HG03280 (cell line): ENCODE measurements around the gene NDUFAF8.

Experiments used
- ATAC-seq: cut with Tn5 transposase; IDR thresholded peaks from one replicate; pipeline ENCODE4 v1.9.1; 2021; ENCODE audit warnings: mild to moderate bottlenecking, moderate library complexity; ENCODE audit not compliant: unreplicated experiment

NDUFAF8 gene

DNA sequence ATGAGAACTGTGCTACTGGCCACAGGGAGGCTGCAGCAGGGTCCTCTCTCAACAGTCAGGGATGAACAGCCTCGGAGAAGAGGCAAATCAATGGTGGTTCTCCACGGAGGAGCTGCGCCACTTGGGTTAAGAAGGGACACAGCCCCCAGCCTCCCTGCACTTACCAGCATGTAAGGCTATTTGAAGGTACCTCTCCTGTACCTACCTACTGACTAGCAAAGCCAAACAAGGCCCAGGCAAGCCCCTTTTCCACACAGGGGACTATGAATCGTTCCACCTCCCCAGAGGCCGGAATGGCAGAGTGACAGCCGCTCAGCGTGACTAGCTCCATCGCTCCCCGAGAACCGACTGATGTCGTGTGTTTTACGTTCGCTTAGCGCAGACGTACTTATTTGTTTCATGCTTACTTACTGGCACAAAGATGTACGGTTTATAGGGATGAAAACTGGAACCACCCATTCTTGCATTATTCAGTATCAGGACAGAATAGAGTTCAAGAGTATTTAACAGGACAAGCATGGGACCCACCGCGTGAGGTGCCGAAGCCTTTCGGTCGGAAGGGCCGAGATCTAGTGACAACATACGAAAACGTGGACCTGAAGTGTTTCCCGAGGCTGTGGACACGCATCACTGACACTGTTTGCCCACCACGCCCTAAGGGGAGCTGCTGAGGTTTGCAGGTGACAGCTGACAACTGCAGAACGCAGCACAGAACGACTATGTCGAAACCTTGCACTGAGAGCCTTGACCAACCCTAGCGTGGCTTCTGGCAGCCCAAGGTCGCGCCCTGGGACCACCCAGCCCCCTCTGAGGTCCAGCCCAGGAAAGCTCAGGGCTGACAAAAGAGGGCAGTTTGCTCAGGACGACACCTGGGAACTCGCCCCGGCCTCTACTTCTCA, 1.3 kb upstream of the NDUFAF8 start:
- no peak for ATAC-seq

DNA sequence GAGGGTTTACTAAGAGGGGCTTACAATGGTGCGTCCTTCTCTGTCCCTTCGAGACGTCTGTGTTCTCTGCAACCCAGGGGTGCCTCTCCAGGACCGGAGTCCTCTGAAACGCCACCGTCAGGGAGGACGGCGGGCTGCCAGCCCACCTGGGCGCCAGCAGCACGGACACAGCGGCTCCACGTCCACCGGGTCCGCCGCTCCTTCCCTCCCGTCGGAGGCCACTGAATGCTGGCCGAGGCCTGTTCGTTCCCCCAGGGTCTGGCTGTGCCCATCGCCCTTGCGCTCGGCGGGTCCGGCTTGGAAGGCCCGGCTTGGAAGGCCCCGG, 666 bp upstream of the NDUFAF8 start:
- ATAC-seq = no peak

DNA sequence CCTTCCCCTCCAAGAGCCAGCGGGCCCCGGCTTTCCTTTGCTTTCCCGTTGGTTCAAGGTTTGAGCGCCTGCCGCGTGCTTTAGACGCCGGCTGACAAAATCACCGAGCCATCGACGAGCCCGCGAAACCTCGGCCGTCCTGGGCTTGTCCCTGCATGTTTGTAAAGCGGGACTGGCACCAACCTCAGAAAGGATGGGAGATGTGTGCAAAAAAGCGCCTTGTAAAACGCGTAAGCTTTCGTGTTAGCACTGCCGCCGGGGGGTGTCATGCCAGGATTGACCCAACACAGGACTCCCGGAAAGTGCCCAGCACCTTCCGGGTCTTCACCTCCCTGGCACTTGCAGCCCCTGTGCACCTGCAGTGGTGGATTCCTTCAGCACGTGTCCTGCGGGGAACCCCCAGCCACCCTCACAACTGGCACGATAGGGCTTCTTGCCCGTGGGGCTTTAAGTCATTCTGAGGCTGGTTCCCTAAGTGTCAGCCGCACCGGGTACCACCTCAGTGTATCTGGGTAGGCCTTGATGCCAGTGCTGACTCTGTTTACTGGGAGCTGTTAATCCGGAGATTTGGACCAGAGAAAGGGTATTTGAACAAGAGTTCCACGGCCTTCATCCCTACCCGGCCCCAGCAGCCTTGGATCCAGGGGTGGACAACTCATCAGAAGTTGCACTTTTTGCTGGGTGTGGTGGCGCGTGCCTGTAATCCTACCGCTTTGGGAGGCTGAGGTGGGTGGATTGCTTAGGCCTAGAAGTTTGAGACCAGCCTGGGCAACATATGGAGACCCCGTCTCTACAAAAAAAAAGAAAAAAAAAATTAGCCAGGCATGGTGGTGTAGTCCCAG, 817 bp downstream of the NDUFAF8 start:
- ATAC-seq = no peak

DNA sequence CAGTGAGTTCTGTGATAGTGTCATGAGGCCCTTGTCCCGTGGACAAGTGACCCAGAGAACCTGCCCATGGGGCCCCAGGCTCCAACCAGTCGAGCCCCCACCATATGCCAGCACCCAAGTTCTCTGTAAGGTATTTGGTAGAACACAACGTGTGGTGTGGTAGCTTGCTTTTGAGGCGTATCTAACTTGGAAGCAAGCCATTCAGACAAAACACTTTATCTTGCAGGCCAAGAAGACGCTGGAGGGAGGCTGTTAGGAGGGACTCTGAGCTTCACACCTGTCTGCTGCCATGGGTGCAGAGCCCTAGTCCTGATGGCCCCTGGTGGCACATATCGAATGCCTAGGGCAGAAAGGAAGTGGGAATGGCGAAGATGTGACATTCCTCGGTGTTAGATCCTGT, 1.6 kb downstream of the NDUFAF8 start:
- no peak for ATAC-seq

DNA sequence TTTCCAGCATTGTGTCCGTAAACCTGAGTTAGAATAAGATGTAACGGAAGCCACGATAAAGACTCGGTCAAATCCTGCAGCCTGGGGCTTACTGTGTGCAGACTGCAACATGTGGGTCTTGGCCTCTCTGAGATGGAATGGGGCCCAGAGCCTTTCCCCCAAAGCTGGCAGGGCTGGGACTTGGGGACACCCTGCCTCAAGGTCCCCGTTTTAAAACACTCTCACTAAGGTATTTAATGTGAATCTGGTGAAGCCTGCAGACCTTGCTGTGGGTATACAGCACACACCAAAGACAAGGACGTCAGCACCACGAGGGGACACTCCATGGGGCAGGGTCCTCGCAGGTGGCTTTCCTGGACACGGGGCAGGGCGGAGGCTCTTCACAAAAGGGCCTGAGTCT, 2.1 kb downstream of the NDUFAF8 start:
- ATAC-seq = no peak

DNA sequence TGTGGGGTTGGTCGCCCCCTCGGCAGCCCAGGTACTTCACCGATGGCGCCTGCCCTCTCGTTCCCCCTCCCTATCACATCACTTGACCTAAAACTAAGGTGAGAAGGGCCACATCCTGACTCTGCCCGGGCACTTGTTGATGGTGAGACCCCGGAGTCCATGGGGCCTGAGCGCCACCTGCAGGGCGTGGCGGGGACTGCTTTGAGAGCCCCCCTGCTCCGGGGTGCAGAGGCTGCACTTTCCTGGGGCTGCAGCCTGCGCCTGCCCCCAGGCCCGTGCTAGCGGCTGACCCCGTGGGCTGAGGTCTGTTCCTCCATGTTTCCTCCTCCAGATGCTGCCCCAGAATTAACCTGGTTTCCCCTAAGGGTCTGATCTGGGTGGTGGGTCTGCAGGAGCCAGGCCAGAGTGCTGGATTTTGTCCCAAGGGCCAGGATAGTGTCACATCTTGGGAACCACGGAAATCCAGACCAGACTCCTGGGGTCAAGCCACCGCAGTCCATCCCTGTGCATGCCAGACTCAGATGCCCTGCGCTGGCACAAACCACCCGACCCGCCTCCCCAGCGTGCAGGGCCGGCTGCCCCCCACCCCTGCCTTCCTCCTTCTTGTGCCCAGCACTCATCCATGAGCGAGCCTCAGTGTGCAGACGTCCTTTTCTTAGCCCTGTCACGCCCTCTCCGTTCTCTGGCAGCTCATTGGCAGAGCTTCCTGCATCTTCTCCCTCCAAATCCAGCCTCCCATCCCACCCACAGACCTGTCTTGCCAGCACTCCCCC, 2.7 kb downstream of the NDUFAF8 start:
- no peak for ATAC-seq

DNA sequence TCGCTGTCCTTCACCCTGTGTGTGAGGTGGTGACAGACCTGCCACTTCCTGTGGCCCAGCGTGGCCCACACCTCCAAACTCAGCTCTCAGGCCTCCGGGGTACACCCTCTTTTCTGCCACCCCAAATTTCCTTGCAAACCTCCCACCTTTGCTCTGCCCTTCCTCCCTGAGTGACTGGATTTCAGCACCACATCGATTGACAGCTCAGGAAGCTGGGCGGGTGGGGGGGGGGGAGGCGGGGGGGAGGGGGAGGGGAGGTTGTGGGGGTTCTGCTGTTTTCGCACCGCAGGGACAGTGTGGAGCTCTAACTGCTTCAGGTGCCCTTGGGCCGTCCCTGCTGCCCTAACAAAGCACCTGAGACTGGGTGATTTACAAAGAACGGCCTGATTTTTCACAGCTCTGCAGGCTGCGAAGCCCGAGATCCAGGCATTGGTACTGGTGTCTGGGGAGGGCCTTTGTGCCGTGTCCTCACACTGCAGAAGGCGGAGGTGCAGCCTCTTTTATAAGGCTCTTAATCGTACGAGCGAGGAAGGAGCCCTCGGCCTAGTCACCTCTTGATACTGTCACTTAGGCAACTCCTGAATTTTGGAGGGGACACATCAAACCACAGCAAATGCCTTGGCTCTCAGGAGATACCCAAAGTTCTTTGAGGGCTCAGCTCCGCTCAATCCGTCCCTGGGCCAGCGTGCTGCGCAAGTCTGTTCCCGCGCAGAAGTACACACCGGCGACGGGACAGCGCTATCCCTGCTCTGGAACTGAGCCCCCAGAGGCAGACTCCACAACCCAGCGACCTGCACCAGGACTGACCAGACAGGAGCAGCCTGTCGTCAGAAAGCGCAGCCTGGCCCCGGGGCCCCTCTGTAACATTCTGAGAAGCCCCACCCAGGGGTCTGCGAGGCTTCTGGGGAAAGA, 3.6 kb downstream of the NDUFAF8 start:
- ATAC-seq = no peak

DNA sequence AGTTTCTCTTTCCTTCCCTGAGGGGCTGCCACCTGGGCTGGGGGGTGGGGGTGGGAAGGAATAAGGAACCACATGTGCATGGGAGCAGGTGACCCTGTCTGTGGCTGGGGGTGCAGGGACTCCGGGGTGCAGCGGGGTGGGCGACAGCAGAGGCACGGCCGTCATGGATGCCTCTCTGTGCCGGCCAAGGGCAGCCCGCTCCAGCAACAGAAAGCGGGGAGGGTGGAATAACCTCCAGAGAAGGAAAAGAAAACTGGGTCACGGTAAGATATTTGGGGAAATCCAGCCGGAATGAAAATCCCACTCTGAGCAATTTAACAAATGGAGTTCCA, 4.2 kb downstream of the NDUFAF8 start:
- ATAC-seq = no peak

DNA sequence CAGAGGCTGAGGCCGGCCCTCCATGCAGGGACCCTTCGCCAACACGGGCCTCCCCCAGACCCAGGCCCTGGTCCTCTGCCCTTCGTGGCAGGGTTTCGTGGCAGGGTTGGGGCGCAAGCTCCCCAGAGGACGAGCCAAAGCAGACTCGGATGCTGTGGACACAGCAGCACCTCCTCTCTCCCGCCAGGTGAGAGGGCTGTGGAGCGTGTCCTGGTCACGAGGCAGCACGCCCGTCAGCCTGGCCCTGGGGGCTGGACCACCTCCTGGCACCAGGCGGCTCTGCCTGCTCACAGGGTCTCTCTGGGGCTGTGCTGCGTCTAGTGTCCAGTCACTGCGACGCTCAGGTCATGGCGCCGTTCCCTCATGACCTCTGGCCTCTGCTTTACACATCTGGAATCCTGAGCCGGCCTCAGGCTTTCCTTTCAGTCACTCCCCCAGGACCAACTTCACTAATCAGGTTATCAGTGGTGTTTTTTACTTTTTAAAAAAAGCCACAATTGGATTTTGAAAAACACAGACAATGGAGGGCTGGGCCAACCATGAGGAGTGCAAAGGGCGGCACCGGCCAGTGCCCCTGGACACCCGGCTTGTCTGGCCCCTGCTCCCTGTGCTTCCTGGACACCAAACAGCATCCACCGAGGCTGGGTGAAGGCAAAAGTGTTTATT, 5.4 kb downstream of the NDUFAF8 start:
- no peak for ATAC-seq

DNA sequence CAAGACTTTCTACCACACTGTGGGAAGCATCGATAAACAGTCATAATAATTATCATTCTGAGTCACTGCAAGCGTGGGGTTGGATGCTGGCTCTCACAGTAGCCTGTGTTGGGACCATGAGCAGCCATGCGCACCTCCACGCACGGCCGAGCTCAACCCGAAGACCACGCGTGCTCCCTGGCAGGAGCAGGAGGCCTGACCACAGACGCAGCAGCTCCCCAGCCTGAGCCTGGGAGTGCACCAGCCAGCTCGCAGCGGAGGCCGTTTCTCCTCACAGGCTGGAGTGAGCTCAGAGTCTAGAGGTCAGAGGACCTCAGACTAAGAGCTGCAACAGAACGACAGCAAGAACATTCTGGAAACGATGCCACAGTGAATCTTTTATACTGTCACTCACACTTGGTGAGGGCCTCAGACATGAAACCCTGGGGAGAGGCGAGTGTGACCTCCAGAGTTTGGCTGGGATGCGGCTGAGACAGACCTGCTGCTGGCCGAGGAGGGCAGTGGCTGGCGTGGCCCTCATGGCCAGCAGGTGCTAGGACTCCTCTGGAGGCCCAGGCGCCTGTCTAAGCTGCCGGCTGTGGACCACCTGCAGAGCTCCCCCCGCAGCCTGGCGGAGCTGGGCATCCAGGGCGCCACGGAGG, 6.0 kb downstream of the NDUFAF8 start:
- no peak for ATAC-seq

DNA sequence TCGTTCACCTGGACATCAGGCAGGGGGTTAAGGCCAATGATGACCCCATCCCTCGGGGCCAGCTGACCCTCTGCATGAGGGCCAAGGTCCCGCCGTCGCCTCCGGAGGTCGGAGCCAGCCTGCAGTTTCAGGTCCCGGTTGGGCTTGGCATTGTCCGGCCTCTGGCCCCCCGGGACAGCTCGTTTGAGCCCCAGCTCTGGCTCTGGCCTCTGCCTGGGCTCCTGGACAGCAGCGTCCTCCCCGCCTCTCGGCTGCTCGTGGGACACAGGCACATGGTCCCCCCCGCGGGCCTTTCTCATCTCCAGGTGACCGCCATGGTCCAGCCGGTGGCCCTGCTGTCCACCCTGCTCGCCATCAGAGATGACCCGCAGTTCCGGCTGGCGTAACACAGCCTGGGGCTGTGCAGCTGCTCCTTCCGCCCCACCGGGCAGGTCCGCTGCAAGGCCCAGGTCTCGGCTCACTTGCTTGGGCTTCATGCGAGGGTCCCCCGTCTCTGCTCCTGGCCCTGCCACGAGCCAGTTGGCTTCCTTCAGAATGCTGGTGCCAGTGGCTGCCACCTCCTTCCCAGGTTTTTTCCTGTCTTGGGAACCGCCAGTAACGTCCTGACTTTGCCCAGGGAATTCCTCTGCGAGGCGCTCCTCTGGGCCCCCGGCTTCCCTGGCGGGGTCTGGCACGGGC, 6.7 kb downstream of the NDUFAF8 start:
- no peak for ATAC-seq

DNA sequence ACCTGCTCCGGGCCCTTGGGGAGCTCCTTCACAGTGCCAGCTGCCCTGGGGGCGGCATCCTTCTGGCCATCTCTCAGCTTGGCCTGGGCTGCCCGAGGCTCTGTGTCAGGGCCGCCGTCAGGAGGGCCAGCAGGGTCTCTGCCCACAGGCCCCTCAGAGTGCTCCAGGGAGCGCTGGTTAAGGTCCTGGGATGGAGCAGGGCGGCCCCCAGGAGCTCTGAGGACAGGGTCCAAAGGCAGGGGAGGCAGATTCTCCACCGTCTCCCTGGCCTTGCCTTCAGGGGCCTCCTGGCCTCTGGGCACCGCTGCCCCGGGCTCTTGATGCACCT, 7.2 kb downstream of the NDUFAF8 start:
- no peak for ATAC-seq

DNA sequence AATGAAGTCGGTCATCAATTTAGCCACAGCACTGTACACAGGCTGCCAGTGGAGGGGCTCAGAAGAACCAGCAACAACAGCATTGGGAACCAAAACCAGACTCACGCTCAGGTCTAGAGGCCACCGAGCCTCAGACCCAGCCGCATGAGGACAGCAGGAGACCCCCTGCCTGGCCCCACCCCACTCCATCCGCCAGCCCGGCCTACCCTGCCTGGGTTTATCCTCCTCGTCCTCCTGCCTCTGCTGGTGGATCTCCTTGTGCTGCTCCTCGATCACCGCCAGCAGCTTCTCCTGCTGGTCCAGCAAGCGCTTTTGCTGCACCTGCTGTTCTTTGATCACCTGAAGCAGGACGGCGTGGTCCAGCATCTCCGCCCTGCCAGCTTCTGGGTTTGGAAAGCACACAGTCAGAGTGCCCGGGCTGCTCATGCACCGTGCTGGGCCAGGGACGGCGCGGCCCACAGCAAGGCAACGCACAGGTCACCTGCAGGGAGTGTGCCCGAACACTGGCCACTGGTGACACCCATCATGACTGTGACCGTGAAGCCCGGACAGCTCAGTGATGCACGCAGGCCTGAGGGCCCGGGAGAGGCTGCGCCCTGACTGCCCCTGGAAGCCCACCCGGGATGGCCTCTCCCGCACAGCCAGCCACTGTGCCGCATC, 7.7 kb downstream of the NDUFAF8 start:
- no peak for ATAC-seq

DNA sequence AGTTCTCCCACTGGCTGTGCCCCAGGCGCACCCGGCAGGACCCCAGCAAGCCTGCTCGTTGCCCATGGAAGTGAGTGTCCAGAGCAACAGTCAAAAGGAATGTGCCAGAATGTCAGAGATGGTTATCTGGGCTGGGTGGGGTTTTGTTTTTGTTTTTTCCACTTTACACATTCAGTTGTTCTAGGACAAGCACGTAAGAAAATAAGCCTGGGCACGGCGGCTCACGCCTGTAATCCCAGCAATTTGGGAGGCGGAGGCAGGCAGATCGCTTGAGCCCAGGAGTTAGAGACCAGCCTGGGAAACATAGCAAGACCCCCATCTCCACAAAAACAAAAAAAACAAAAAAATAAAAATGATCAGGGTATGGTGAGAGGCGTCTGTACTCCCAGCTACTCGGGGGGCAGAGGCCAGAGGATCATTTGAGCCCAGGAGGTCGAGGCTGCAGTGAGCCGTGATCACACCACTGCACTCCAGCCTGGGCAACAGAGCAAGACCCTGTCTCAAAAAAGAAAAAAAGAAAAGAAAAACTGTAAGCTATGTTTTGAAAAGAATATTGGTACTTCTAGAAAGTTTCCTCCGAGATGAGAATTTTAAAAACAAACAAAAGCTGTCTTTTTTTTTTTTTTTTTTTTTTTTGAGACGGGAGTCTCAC, 8.3 kb downstream of the NDUFAF8 start:
- ATAC-seq = no peak

DNA sequence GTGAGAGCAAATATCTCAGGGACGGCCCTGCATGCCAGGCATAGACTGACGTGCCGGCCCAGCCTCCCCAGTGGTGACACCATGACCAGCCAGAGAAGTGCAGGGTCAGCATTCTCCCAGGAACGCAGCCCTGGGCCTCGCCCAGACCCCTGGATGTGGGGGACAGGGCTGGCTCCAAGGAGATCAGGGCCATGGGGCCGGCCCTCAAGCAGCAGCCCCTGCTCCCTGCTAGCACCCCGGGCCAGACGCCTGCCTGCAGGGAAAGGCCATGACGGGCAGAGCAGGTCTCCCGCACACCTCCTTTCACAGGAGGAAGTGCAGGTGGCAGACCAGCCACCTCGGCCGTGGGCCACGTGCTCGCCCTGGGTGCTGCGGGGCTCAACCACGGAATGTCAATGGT, 9.5 kb downstream of the NDUFAF8 start:
- ATAC-seq = no peak

DNA sequence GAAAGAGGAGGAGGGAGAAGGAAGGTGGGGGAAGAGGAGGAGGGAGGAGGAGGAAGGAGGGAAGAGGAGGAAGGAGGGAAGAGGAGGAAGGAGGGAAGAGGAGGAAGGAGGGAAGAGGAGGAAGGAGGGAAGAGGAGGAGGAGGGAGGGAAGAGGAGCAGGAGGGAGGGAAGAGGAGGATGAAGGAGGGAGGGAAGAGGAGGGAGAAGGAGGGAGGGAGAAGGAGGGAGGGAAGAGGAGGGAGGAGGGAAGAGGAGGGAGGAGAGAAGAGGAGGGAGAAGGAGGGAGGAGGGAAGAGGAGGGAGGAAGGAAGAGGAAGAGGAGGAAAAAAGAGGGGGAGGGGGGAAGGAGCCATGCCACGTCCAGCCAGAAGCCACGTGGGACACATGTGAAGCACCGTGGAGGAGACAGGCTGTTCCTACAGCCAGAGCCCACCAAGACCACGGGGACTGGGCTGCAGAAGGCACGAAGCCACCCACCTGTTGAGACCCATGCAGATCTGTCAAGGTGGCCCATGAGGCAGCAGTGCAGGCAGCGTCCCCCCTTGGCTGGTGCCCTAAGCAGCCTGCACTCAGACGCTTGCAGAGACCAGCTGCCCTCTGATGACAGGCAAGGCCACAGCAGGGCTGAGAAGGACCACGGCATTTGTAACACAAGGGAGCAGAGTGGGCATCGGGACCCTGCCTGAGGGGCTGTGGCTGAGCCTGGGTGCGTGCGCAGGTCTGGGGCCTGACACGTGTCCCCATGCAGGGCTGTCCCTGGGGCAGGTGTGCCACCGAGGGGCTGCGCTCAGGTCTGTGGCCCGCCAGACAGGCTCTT, 10.3 kb downstream of the NDUFAF8 start:
- no peak for ATAC-seq
